Dedifferentiated amniotic fluid mesenchymal stem cell (primary cell): ENCODE results near the gene TNIK.

Experiments
- DNase-seq: peaks from one replicate; pipeline ENCODE4 v3.0.0-alpha.2; 2016; ENCODE audit errors: extremely low spot score

The TNIK gene

DNA sequence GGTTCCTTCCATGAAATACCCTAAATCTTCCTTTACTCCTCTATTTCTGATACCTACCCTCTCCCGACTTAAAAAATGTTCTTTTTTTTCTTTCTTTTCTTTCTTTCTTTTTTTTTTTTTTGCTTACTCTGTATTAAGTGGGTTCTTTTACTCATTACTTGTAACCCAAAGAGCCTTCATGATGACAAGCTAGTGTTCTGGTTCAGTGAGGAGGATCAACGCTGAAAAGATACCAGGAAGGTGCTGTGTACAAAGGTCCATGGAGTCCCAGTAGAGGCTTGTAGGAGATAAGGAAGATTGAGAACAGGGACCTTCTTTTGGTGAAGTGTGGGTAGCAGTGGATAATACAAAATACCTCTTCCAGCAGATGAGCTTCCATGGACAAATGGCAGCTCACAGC, 369.9 kb downstream of the TNIK start:
- no peak for DNase-seq

DNA sequence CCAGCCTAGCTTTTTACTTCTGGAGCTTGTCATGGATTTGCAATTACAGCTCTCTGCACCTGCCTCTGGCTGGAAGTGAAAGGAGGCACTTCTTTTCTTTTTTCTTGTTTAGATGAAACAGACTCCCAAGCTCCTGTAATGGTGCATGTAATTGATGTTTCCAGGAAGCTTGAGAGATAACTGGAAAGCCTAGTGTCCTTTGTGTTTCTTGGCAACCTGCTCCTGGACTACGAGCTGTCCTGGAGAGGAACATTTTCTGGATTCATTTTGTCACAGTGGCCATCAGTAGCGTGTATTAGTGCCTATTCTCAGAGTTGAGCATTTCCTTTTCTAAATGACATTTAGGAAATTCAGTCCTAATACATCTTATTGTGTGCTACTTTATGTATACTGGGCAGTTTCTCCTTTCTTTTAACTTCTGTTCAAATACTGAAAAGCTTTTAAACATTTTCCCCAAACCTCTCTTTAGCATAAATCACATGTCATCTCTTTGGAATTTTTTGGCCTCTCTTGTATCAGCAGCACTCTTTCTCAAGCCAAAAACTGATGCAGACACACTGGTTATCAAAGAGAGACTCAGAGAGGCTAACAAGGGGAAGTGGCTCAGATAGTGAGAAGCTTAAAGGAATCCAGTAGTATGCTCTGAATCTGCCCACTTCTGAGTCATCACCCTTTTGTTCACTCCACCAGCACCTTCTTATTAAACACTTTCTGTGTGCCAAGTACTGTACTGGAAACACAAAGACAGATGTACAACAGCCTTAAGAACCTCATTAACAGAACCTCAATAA, 371.0 kb downstream of the TNIK start:
- DNase-seq = peak; percentile 54

- no peak for DNase-seq
These were observed 371.7 kb downstream of the TNIK start for GRCh38 chr3:171088496-171088895.

DNA sequence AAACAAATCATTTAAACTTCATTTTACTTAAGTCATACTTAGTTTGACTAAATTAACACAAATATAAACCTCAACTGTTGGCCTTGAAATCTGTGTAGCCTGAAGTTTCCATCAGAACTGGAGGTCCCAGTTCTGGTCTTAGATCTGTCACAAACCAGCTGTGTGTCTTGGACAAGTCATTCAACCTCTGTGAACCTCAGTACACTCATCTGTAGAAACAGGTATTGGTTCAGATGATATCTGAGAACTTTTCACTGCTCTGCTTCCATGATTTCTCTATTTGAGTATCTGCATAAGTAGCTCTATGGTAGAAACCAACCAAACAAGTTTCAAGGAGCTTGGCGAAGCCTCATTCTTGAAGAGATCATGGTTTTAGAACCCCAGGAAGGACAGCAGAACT, 373.3 kb downstream of the TNIK start:
- no peak for DNase-seq

DNA sequence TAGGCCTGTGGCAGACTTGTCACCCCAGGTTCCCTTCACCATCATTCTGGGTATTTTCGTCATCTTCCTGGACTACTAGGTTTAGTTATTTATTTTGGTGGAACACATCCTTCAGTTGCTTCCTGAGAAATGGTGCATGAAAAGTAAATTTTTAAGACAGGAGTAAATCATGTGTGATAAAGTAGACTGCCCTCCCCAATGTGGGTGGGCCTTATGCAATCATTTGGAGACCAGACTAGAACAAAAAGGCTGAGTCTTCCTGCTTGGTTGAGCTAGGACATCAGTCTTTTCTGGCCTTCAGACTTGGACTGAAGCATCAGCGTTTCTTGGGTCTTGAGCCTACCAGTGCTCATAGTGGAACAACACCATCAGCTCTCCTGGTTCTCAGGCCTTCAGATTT, 382.9 kb downstream of the TNIK start:
- no peak for DNase-seq

DNA sequence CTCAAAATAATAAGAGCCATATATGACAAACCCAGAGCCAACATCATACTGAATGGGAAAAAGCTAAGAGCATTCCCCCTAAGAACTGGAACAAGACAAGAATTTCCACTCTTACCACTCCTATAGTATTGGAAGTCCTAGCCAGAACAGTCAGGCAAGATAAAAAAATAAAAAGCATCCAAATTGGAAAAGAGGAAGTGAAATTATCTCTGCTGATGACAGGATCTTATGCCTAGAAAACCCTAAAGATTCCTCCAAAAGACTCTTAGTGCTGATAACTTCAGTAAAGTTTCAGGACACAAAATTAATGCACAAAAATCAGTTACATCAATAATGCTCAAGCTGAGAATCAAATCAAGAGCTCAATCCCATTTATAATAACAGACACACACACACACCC, 387.8 kb downstream of the TNIK start:
- no peak for DNase-seq

GRCh38 chr3:171068658-171069057, 391.5 kb downstream of the TNIK start:
- no peak for DNase-seq

- DNase-seq = no peak
These were observed 394.0 kb downstream of the TNIK start for GRCh38 chr3:171066206-171066605.

DNA sequence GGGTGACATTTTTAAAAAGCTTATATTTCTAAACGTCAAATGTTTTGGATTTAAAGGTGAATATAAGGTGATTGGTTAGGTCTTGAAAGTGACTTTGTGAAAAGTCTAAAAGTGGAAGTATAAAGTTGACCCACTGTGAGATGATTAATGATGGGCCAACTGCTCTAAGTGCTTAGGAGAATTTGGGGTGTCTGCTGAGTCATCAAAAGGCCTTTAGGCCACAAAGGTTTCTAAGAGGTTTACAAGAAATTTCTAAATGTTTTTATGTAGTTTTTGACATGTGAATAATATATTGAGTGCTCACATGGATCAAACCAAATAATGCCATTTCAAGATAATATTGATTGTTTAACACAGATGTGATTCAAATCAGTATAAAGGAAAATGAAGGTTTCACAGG, 394.5 kb downstream of the TNIK start:
- no peak for DNase-seq

DNA sequence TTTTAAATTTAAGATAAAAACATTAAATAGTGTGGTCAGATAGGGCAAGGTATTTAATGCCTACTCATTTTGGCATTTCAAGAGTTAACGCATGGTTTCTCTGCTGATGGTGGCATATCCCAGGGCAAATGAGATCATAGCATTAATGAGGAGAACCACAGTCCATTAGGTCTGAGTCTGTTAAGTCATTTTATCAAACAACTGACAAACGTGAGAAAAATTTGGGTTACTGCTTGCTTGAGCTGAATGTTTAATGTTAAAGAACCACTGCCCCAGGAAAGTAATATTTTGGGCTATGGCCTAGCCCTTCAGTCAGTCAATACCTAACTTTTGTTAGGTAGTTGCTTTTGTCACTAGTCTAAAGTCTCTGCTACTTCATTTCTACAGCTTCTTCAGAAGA, 395.7 kb downstream of the TNIK start:
- no peak for DNase-seq

DNA sequence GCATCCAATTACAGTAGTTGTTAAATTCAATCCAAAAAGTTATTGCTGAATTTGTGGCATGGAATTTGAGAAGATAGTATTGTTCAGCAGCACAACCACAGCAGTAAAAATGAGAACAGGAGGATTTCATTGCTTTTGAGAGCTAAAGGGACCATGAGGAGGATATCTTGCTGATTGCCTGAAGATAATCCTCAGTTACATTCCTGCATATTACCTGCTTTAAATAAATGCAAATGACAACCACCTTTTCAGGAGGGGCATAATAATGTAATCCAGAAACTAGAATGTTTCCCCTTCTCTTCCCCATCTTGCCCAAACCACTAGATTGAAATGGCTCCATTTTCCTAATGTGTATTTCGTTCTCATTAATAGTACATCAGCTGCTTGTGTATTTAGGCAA, 398.5 kb downstream of the TNIK start:
- DNase-seq = no peak

DNA sequence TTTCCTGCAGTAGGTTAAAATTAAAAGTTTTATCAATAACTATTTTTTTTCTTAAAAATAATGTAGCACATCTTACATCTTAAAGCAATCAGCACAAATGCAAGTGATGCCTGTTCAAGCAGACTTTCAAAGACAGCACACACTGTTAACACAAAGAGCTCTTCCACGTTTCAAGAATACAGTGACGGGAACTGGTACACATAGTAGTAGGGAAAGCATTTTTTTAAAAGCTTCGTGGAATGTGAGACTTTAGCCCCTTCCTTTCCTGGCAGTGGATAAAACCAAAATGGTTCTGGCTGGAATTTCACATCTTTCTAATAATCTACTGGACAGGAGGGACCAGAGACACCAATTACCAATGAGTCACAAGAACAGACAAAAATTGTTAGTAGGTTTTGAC, 400.2 kb downstream of the TNIK start:
- DNase-seq = no peak

DNA sequence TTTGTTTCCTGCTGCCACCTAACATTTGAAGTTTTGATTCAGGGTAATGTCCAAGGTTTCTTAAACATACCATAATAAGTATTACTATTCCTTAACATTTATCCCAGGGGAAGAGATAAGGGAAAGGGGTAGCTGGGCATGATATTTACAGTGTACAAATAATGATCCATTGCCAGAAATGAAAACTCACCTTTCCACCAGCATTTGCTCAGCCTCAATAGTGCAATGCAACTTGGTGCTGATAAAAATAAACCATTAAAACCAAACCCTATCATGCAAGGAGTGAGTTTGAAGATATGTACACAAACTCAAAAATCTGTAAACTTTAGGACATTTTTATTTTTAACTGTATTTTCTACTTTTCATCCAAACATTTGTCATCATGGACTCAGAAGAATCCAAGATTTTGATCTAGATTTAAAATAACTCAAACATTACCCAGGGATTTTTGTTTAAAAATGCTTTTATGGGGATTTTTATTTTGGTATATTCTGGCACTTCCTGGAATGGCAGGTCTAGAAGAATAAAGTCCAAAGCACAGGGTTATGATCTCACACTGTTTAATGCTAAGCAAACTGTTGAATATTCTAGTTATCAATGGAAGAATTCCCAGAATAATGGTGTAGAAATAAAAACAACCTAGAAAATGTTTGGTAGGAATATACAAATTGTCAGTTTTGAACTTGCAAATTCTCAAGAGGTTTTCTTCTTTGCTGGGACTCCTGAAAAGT, 401.2 kb downstream of the TNIK start:
- DNase-seq = no peak

DNA sequence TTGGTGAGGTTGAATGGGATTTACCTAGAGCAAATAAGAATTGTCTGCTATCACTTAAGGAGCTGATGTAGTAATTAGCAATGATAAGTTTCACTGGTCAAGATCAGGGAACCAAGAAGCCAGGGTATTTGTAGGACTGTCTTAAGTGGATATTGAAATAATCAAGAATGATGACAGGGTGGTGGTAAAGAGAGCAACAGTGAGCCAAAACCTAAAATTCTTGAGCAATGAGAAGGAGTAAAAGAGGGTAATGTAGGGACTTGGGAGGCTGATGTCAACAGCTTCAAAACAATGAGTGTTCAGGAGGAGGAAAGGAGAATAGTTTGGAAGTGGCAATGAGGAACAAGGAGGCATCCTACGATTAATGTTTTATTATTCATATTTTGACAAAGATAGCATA, 402.1 kb downstream of the TNIK start:
- DNase-seq = peak; percentile 46

DNA sequence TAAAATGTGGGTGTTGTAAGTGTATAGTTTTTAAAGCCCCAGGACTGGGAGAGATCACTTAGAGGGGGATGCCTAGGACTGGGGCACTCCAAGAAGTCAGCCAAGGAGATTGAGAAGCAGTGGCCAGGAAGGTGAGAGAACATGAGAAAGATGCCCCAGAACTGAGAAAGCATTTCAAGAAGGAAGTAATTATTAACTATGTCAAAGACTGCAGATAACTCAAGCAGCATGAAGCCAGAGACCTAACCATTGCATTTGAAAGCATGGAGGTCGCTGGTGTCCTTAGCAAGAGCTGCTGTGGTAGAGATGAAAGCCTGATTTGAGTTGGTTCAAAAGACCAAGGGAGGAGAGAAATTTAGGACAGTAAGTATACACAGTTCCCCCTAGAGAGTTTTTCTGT, 403.1 kb downstream of the TNIK start:
- DNase-seq = no peak

DNA sequence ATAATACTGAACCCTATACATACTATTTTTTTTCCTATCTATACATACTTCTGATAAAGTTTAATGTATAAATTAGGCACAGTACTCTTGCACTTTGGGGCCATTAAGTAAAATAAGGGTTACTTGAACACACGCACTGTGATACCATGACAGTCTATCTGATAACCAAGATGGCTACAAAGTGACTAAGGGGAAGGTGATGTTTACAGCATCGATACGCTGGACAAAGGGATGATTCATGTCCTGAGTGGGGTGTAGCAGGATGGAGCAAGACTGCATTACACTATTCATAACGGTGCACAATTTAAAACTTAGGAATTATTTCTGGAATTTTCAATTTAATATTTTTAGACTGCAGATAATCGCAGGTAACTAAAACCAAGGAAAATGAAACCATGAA, 403.7 kb downstream of the TNIK start:
- DNase-seq = no peak

DNA sequence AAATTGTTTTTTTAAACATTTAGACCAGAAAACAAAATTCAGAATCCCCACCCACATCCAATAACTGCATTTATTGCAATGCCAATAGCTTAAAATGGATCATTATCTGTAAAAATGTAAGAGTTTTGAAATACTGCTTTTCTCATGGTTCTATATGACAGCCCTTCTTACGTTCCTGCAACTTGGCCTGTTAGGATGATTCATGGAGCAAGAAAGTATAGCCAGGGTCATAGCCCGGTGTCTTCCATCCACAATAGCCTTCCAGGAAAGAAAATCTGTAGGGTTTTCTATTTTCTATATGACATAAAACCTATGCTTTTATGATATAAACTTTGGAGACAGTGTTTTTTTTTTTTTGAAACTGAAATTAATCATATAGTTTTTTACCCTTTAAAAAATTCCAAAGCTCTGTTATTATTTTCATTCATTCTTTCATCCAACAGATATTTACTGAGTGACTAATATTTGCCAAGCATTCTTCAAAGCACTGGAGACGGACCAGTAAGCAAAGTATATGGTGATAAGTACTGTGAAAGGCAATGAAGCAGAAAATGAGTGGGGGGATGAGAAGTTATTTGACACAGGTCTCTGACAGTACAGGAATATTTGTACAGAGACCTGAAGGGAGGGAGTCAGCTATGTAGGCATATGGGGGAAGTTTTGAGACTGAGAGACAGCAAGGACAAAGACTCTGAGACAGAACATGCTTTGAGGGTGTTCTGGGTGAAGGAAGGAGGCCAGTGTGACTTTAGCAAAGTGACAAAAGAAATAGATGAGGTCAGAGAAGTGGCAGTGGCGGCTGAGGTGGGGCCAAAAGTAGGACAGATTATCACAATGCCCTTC, 404.6 kb downstream of the TNIK start:
- peak; percentile 44 for DNase-seq

DNA sequence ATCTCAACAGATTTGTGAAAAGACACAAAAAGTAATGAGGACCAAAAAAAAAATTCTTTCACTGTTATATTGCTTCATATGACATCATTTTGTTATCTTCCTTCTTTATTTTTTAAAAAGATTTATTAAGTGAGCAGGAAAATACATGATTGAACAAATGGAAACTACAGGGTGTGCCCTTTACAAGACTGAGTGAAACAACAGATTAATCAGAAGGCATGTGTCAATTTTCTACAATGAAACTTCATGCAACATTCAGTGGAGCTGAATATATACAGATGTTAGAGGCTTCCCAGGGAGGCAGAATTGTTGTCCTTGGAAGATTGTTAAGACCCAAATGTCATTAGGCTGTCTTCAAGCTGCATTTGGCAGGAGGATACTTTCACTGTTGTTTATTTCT, 405.3 kb downstream of the TNIK start:
- peak; percentile 22 for DNase-seq

DNA sequence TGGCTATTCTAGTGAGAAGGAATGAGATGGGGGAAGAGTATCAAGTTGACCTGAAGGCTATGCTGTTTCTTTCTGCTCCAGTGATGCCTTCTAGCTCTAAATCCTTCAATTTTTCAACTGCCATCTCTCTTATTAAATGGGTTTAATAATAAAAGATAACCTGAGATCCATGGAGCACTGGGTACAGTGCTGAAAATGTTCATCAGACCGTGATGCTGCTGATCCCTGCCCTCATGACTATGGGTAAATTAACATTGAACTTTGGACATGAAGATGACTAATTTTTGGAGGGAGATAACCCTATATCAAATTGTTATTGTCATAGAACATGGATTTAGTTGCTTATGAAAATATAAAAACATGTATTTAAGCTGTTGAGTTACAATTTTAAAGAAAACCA, 406.0 kb downstream of the TNIK start:
- no peak for DNase-seq

DNA sequence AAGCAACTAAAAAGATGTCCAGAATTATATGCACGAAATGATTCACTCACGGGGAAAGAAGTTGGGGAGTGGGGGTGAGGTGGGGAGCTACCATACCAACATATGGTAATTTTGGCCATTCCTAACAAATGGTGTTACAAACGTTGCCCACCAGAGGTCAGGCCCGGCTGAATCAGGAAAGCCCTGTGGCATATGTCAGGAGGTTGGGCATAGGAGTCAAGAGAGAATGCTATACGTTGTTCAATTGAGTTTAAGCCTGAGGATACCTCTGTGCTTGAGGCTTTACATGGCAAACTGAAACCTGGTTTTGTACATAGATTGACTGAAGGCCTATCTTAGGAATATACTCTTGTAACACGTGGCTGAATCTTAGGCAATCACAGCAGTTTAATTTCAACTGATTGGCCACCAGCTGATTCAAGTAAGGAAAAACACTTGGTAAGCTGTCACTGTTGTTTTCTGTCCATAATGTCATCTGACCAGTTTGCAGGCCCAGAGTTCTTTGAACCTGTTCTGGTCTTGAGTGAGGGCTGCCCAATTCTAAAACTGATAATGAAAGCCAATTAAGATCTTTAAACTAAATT, 410.3 kb downstream of the TNIK start:
- peak; percentile 54 for DNase-seq

DNA sequence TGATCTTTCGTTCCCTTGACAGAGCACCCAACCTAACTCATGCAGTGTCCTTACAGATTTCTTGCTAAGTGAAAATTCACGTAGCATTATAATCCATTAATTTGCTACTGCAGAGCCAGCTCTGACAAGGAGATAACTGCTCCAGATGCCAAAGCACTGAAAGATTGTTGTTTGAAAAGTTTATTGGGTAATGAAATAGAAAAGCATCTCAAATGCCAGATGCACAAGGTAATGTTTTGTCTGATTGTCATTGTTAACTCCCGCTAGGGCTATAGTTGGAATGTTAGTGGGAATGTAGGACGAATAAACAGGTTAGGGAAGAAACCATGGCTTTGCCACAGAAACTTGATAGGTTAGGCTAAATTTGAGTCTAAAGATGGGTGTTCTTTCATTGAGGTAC, 413.4 kb downstream of the TNIK start:
- no peak for DNase-seq
